ENCODE results near the gene ELMO1. TPM values are rescaled to one million over a fixed set of nuclear protein-coding genes. Genes with fewer than 3 reads are reported as not detected.

The ELMO1 gene
- total and polyA plus RNA-seq, 2 of the 13 experiments (the other 11 are each of a cell fraction or from before 2014, with no cell fraction given): 0.11 to 0.17 TPM

DNA sequence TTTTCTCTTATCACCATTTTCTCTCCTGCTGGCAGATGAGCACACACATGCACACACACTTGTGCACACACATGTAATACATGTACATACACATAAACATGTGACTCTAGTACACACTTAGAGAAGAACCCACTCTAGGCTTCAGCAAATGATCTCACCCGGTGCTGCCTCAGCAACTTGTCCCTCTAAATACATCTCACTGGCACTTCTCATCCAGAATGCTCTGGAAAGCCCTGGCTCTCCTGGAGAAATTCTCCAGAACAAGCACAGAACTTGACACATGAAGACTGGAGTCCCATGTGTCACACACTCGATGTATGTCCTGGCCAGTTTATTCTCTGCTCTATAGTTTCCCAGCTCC lies 254.9 kb downstream of the ELMO1 start:
- ChIA-PET POLR2A (no interaction called here), CTCF (ENCODE audit: low intra/inter-chr PET ratio, low total read pairs) (no interaction called here)
- intact Hi-C loops (cut with micrococcal nuclease; ENCODE audit: unreplicated experiment) (no loop called here), in situ Hi-C loops (cut with HindIII; ENCODE audit: extremely low pct_ligation_motif_present, low pct_unique_long_range_greater_than_20kb) (loop anchor here (25.0 kb wide), 1 partner anchor 531 kb away; no protein-coding TSS in a partner anchor)
- no peak for FAIRE-seq
- Histone ChIP-seq H2AFZ (ENCODE audit: low read length) (no peak overlapping the region), H3K4me1 (ENCODE audit: insufficient read depth, low read length) (peaks cover 45% of the 10 kb centered on the region), H3K4me3 (replicated peaks in 1 of 3; ENCODE audit: insufficient read depth in 1 of 3, low read depth in 2 of 3, low read length in 3 of 3) (no peak overlapping the region), H3K4me2 (ENCODE audit: low read depth, low read length) (no peak overlapping the region), H3K79me2 (ENCODE audit: insufficient read depth, low read length) (no peaks in the 10 kb centered on the region), H4K20me1 (ENCODE audit: insufficient read depth, low read length) (no peaks in the 10 kb centered on the region), H3K27ac (ENCODE audit: extremely low read length, insufficient read depth, low read length) (no peak overlapping the region), H3K9ac (ENCODE audit: insufficient read depth, low read depth, low read length) (no peak overlapping the region), H3K27me3 (ENCODE audit: control insufficient read depth in 1 of 2, insufficient read depth in 2 of 2, low read length in 2 of 2) (no peaks in the 10 kb centered on the region), H3K9me3 (ENCODE audit: low read length) (no peaks in the 10 kb centered on the region), H3K36me3 (replicated peaks in 1 of 2; ENCODE audit: control insufficient read depth in 1 of 2, insufficient read depth in 2 of 2, low read length in 2 of 2) (no peaks in the 10 kb centered on the region)
- DNase-seq (ENCODE audit: low spot score): no peak
- no peak for ATAC-seq
- 86% methylated on average over 2 of the region's 2 CpGs for WGBS (ENCODE audit: low lambda C conversion rate)
- BruUV-seq (replicated peaks): no TSS peak
- TF ChIP-seq, protein P1, sequence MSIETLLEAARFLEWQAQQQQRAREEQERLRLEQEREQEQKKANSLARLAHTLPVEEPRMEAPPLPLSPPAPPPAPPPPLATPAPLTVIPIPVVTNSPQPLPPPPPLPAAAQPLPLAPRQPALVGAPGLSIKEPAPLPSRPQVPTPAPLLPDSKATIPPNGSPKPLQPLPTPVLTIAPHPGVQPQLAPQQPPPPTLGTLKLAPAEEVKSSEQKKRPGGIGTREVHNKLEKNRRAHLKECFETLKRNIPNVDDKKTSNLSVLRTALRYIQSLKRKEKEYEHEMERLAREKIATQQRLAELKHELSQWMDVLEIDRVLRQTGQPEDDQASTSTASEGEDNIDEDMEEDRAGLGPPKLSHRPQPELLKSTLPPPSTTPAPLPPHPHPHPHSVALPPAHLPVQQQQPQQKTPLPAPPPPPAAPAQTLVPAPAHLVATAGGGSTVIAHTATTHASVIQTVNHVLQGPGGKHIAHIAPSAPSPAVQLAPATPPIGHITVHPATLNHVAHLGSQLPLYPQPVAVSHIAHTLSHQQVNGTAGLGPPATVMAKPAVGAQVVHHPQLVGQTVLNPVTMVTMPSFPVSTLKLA (IDR thresholded peaks at IDR 0.05): peak; percentile 22; the same call in 1 of the 2 replicates
- no peak for TF ChIP-seq SMARCE1 (IDR thresholded peaks at IDR 0.05; ENCODE audit: borderline replicate concordance)
- TF ChIP-seq ZFAT (CRISPR knock-in tag; conservative IDR thresholded peaks at IDR 0.05): no peak
- no peak for TF ChIP-seq ZNF17 (CRISPR knock-in tag; IDR thresholded peaks at IDR 0.05)
- no peak for TF ChIP-seq FOXM1 (CRISPR knock-in tag; IDR thresholded peaks at IDR 0.05)
- TF ChIP-seq ZNF570 (CRISPR knock-in tag; IDR thresholded peaks at IDR 0.05; ENCODE audit: borderline replicate concordance): no peak
- no peak for TF ChIP-seq PHF5A (CRISPR knock-in tag; IDR thresholded peaks at IDR 0.05; ENCODE audit: low read depth, unreplicated experiment)

DNA sequence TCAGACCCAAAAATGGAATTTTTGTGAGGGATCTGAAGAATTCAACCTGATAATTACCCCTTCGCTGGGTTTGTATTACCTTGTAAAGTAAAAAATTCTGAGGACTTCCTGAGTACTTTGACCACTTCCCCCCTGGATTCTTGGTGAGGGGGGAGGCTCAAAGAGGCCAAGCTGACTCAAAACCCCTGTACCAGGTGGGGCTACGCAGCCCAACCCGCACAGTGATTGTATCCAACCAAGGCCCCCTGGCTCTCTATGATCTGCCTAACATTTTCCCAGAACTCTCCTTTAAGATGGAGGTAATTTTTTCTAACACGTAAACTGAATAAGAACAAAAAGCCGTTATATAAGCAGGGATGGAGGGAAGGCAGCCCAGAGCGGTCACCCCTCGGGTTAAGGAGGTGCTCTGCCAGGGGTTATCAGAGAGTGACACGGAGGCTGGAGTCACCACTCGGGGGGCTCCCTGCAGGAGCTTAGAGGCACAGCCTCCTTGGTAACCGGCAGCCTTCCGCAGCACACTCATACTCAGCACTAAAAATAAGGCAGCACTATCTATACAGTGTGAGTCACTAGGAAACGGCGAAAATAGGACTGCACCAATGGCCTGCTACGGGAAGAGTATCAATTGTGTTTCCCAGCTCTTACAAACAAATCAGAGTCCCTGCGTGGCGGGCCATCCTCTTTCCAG lies 255.4 kb downstream of the ELMO1 start:
- no peaks in the 10 kb centered on the region for H4K20me1 ChIP-seq (ENCODE audit: insufficient read depth, low read length)
- in situ Hi-C loops (cut with HindIII; ENCODE audit: extremely low pct_ligation_motif_present, low pct_unique_long_range_greater_than_20kb): loop anchor here (25.0 kb wide), 1 partner anchor 531 kb away; no protein-coding TSS in a partner anchor
- POLR2A ChIA-PET: no interaction called here
- H3K79me2 ChIP-seq (ENCODE audit: insufficient read depth, low read length): no peaks in the 10 kb centered on the region
- no peaks in the 10 kb centered on the region for H3K9me3 ChIP-seq (ENCODE audit: low read length)
- no peaks in the 10 kb centered on the region for H3K27me3 ChIP-seq (ENCODE audit: control insufficient read depth in 1 of 2, insufficient read depth in 2 of 2, low read length in 2 of 2)
- BruUV-seq (replicated peaks): no TSS peak
- peaks cover 40% of the 10 kb centered on the region for H3K4me1 ChIP-seq (ENCODE audit: insufficient read depth, low read length)
- no peak for TF ChIP-seq IRX3 (CRISPR knock-in tag; IDR thresholded peaks at IDR 0.05; ENCODE audit: borderline replicate concordance, low read depth)
- TF ChIP-seq, protein P2, sequence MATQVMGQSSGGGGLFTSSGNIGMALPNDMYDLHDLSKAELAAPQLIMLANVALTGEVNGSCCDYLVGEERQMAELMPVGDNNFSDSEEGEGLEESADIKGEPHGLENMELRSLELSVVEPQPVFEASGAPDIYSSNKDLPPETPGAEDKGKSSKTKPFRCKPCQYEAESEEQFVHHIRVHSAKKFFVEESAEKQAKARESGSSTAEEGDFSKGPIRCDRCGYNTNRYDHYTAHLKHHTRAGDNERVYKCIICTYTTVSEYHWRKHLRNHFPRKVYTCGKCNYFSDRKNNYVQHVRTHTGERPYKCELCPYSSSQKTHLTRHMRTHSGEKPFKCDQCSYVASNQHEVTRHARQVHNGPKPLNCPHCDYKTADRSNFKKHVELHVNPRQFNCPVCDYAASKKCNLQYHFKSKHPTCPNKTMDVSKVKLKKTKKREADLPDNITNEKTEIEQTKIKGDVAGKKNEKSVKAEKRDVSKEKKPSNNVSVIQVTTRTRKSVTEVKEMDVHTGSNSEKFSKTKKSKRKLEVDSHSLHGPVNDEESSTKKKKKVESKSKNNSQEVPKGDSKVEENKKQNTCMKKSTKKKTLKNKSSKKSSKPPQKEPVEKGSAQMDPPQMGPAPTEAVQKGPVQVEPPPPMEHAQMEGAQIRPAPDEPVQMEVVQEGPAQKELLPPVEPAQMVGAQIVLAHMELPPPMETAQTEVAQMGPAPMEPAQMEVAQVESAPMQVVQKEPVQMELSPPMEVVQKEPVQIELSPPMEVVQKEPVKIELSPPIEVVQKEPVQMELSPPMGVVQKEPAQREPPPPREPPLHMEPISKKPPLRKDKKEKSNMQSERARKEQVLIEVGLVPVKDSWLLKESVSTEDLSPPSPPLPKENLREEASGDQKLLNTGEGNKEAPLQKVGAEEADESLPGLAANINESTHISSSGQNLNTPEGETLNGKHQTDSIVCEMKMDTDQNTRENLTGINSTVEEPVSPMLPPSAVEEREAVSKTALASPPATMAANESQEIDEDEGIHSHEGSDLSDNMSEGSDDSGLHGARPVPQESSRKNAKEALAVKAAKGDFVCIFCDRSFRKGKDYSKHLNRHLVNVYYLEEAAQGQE (IDR thresholded peaks at IDR 0.05; ENCODE audit: borderline replicate concordance in 1 of 2, low read depth in 1 of 2, low read length in 2 of 2): no peak
- TF ChIP-seq BRCA1 (CRISPR knock-in tag; IDR thresholded peaks at IDR 0.05): no peak
- no peak for TF ChIP-seq NFATC3 (CRISPR knock-in tag; IDR thresholded peaks at IDR 0.05)
- FAIRE-seq (no peak), DNase-seq (ENCODE audit: low spot score) (no peak), ATAC-seq (no peak)
- no peak overlapping the region for H3K4me3 ChIP-seq (replicated peaks in 1 of 3; ENCODE audit: insufficient read depth in 1 of 3, low read depth in 2 of 3, low read length in 3 of 3)
- CTCF ChIA-PET (ENCODE audit: low intra/inter-chr PET ratio, low total read pairs): no interaction called here
- whole genome bisulfite sequencing (ENCODE audit: low lambda C conversion rate): 96% methylated on average over 14 of the region's 16 CpGs
- H3K36me3 ChIP-seq (replicated peaks in 1 of 2; ENCODE audit: control insufficient read depth in 1 of 2, insufficient read depth in 2 of 2, low read length in 2 of 2): no peaks in the 10 kb centered on the region
- no peak overlapping the region for H2AFZ ChIP-seq (ENCODE audit: low read length)
- no peak overlapping the region for H3K27ac ChIP-seq (ENCODE audit: extremely low read length, insufficient read depth, low read length)
- H3K9ac ChIP-seq (ENCODE audit: insufficient read depth, low read depth, low read length): no peak overlapping the region
- intact Hi-C loops (cut with micrococcal nuclease; ENCODE audit: unreplicated experiment): no loop called here
- H3K4me2 ChIP-seq (ENCODE audit: low read depth, low read length): no peak overlapping the region

Measured in HepG2 (cell line).